Thoracic aorta (tissue), 2 donors: ENCODE results near the gene LRRC31. TPM values are rescaled to one million over a fixed set of nuclear protein-coding genes. Genes with fewer than 3 reads are reported as not detected.

ENCODE experiments used
- ATAC-seq: fragments of 150-250 bp; one replicate; pipeline ENCODE4 v1.8.0; 2017; ENCODE audit warnings: low read depth; ENCODE audit not compliant: insufficient number of reproducible peaks, low FRiP score
- DNase-seq: peaks from one replicate; pipeline ENCODE4 v3.0.0-alpha.2; 2020; ENCODE audit warnings: low spot score
- H3K27ac ChIP-seq, 2 donors: fragments of 200-600 bp; sonication (generic); 1 replicate in 1 of 2; 2 replicates in 1 of 2; pipeline ENCODE4 v1.5.1; 2016; ENCODE audit warnings: mild to moderate bottlenecking in 2 of 2, moderate library complexity in 2 of 2
- H3K27me3 ChIP-seq: fragments of 200-600 bp; sonication (generic); replicated peaks from 2 replicates; pipeline ENCODE4 v1.6.0; 2016; ENCODE audit warnings: mild to moderate bottlenecking; ENCODE audit not compliant: insufficient read depth
- H3K36me3 ChIP-seq: fragments of 200-600 bp; sonication (generic); one replicate; pipeline ENCODE4 v1.5.1; 2016
- H3K4me1 ChIP-seq, 2 donors: fragments of 200-600 bp; sonication (generic); 1 replicate in 1 of 2; 2 replicates in 1 of 2; pipeline versions ENCODE4 v1.5.1 to v1.6.0; 2016; ENCODE audit warnings: low read depth in 2 of 2, mild to moderate bottlenecking in 1 of 2; ENCODE audit not compliant: control insufficient read depth in 1 of 2
- H3K4me3 ChIP-seq: fragments of 200-600 bp; sonication (generic); 2 replicates; pipeline ENCODE4 v1.5.1; 2016; ENCODE audit warnings: mild to moderate bottlenecking
- H3K9me3 ChIP-seq: fragments of 200-600 bp; sonication (generic); 2 replicates; pipeline ENCODE4 v1.5.1; 2016
- CTCF ChIP-seq: fragments of 200-600 bp; sonication (generic); IDR thresholded peaks from one replicate; pipeline ENCODE4 v1.5.1; 2019; ENCODE audit warnings: antibody characterized with exemption
- total RNA-seq, 2 donors: library from RNA; depleted of rRNA; stranded (reverse); fragments of >200 nt; gene quantifications; one replicate each; pipeline versions ENCODE4 v1.1.0 to v1.2.3, GENCODE V29; 2016

The LRRC31 gene
- total RNA-seq, 2 donors from 2014 or later = not detected

- Histone ChIP-seq H3K36me3 (no peaks in the 10 kb centered on the region), H3K4me3 (peak overlapping the region; percentile 74), H3K9me3 (no peaks in the 10 kb centered on the region), H3K4me1 (peaks cover 0 to 16% of the 10 kb centered on the region in 2 donors), H3K27me3 (no peaks in the 10 kb centered on the region), H3K27ac (peak overlapping the region; percentile 31 to 72)
- TF ChIP-seq CTCF = no peak
- ATAC-seq (no peak), DNase-seq (no peak)
Observed at GRCh38 chr3:169811631-169812331, 58.0 kb downstream of the LRRC31 start.

- no peak overlapping the region for H3K4me3 ChIP-seq
- no peaks in the 10 kb centered on the region for H3K36me3 ChIP-seq
- no peak for TF ChIP-seq CTCF
- DNase-seq = no peak
- H3K27ac ChIP-seq = no peak overlapping the region
- H3K4me1 ChIP-seq = peaks cover 0 to 16% of the 10 kb centered on the region in 2 donors
- H3K9me3 ChIP-seq = no peaks in the 10 kb centered on the region
- no peaks in the 10 kb centered on the region for H3K27me3 ChIP-seq
- ATAC-seq = no peak
Observed at GRCh38 chr3:169809230-169809795, 60.4 kb downstream of the LRRC31 start.

- Histone ChIP-seq H3K4me1 (no peaks in the 10 kb centered on the region), H3K36me3 (no peaks in the 10 kb centered on the region), H3K4me3 (no peak overlapping the region), H3K9me3 (no peaks in the 10 kb centered on the region), H3K27ac (no peak overlapping the region), H3K27me3 (no peaks in the 10 kb centered on the region)
- TF ChIP-seq CTCF = no peak
- DNase-seq (no peak), ATAC-seq (no peak)
Observed at GRCh38 chr3:169804681-169805080, 65.1 kb downstream of the LRRC31 start.

GRCh38 chr3:169792359-169792758 is 77.4 kb downstream of the LRRC31 start:
- H3K9me3 ChIP-seq = no peaks in the 10 kb centered on the region
- H3K27ac ChIP-seq = no peak overlapping the region
- no peaks in the 10 kb centered on the region for H3K4me1 ChIP-seq
- no peaks in the 10 kb centered on the region for H3K27me3 ChIP-seq
- no peak for DNase-seq
- peaks cover 4% of the 10 kb centered on the region for H3K36me3 ChIP-seq
- no peak overlapping the region for H3K4me3 ChIP-seq
- ATAC-seq = no peak
- TF ChIP-seq CTCF = no peak

GRCh38 chr3:169790687-169791429 is 78.9 kb downstream of the LRRC31 start:
- no peaks in the 10 kb centered on the region for H3K27me3 ChIP-seq
- no peaks in the 10 kb centered on the region for H3K4me1 ChIP-seq
- H3K36me3 ChIP-seq = peaks cover 12% of the 10 kb centered on the region
- no peak for ATAC-seq
- H3K27ac ChIP-seq = no peak overlapping the region
- H3K4me3 ChIP-seq = no peak overlapping the region
- no peak for DNase-seq
- no peak for TF ChIP-seq CTCF
- H3K9me3 ChIP-seq = no peaks in the 10 kb centered on the region
